AG09319 (cell line): ENCODE results near the gene AP4B1.

Source experiments
- DNase-seq: peaks from one replicate; pipeline ENCODE4 v3.0.0-alpha.2; 2010; ENCODE audit warnings: low read depth; ENCODE audit errors: extremely low read depth
- TF ChIP-seq, protein P1 (sequence below): IDR thresholded peaks from 2 replicates; pipeline ENCODE4 v1.5.1; 2011; ENCODE audit warnings: low read depth, mild to moderate bottlenecking, inconsistent platforms, low read length, moderate library complexity

AP4B1 gene

DNA sequence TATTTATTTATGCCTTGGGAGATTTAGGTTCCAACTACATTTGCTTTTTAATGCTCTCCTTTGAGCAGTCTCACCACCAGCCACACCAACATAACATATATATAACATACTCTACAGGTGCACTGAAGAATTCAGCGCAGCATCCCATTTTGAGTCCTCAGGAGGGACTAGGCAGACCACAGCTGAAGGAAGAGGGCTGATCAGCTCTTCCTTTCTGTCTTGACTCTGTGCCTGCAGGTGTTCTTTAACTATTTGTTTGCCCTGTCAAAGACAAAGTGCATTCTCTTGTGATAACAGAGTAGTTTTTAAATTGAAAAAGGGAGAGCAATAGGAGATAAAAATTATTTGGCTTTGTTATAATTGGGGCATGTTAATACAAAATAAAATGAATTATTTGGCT, 41.5 kb upstream of the AP4B1 start:
- TF ChIP-seq, protein P1, sequence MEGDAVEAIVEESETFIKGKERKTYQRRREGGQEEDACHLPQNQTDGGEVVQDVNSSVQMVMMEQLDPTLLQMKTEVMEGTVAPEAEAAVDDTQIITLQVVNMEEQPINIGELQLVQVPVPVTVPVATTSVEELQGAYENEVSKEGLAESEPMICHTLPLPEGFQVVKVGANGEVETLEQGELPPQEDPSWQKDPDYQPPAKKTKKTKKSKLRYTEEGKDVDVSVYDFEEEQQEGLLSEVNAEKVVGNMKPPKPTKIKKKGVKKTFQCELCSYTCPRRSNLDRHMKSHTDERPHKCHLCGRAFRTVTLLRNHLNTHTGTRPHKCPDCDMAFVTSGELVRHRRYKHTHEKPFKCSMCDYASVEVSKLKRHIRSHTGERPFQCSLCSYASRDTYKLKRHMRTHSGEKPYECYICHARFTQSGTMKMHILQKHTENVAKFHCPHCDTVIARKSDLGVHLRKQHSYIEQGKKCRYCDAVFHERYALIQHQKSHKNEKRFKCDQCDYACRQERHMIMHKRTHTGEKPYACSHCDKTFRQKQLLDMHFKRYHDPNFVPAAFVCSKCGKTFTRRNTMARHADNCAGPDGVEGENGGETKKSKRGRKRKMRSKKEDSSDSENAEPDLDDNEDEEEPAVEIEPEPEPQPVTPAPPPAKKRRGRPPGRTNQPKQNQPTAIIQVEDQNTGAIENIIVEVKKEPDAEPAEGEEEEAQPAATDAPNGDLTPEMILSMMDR: no peak
- no peak for DNase-seq

DNA sequence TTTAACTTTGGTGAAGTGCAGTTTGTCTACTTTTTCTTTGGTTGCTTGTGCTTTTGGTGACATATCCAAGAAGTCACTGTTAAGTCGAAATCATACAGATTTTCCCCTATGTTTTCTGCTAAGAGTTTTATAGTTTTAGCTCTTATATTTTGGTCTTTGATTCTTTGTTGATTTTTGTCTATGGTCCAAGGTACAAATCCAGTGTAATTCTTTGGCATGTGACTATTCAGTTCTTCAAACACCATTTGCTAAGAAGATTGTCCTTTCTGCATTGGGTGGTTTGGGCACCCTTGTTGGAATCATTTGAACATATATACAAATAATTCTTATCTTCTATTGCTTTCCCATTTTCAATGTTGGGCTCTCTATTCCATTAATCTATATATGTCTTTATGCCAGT, 40.7 kb upstream of the AP4B1 start:
- TF ChIP-seq, protein P1: no peak
- DNase-seq: no peak

DNA sequence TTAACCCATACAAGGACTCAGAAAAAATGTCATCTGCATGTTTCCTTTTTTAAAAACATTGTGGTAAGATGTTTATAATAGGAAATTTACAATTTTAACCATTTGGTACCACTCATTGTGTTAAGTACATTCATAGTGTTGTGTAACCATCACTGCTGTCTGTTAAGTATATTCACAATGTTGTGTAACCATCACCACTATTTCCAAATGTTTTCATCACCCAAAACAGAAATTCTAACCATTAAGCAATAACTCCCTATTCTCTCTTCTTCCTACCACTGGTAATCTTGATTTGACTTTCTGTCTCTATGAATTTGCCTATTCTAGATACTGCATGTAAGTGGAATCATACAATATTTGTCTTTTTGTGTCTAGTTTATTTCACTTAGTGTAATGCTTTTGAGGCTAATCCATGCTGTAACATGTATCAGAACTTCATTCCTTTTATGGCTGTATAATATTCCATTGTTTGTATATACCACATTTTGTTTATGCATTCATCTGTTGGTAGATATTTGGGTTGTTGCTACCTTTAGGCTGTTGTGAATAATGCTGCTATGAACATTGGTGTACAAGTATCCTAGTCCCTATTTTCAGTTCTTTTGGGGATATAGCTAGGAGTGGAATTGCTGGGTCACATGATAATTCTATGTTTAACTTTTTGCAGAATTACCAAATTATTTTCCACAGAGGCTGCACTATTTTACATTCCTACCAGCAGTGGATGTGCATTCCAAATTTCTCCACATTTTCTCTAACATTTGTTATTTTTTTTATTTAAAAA, 38.6 kb upstream of the AP4B1 start:
- TF ChIP-seq, protein P1: no peak
- no peak for DNase-seq

DNA sequence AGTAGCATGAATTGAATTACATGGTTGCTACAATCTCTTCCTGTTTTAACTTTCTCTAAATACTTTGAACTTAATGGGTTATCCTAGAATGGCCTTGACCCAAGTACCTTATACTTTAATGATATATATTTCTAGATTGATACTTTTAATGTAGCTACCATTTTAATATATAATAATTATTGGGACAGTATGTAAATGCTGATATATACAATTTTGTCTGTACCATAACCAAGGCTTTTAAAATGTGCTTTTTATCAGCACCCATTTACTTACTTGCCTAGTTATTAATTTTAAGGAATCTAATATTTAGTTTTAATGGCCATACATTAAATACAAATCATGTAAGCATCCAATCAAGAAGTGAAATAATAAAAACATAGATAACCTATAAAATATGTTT, 37.9 kb upstream of the AP4B1 start:
- no peak for DNase-seq
- TF ChIP-seq, protein P1: no peak

DNA sequence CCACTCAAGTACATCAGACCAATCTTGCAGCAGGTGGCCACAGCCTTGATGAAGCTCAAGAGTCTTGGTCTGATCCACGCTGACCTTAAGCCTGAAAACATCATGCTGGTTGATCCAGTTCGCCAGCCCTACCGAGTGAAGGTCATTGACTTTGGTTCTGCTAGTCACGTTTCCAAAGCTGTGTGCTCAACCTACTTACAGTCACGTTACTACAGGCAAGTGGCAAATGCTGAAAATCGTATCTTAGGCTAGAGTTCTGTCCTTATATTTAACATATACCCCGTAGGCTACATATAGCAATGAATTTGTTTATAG, 36.6 kb upstream of the AP4B1 start:
- TF ChIP-seq, protein P1: no peak
- no peak for DNase-seq

DNA sequence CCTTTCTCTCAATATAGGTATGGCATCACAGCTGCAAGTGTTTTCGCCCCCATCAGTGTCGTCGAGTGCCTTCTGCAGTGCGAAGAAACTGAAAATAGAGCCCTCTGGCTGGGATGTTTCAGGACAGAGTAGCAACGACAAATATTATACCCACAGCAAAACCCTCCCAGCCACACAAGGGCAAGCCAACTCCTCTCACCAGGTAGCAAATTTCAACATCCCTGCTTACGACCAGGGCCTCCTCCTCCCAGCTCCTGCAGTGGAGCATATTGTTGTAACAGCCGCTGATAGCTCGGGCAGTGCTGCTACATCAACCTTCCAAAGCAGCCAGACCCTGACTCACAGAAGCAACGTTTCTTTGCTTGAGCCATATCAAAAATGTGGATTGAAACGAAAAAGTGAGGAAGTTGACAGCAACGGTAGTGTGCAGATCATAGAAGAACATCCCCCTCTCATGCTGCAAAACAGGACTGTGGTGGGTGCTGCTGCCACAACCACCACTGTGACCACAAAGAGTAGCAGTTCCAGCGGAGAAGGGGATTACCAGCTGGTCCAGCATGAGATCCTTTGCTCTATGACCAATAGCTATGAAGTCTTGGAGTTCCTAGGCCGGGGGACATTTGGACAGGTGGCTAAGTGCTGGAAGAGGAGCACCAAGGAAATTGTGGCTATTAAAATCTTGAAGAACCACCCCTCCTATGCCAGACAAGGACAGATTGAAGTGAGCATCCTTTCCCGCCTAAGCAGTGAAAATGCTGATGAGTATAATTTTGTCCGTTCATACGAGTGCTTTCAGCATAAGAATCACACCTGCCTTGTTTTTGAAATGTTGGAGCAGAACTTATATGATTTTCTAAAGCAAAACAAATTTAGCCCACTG, 36.0 kb upstream of the AP4B1 start:
- TF ChIP-seq, protein P1: no peak

DNA sequence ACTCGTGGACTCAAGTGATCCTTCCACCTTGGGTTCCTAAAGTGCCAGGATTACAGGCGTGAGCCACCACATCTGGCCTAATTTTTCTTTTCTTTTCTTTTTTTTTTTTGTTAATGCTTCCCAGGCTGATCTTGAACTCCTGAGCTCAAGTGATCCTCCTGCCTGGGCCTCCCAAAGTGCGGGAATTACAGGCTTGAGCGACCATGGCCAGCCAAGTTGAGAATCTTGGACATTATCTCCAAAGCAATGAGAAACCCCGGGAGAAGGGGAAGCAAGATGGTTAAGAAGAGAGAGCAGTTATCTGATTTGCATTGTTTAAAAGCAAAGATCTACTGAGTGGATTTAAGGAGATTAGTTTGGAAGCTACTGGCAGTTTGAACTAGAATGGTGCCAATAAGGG, 33.6 kb upstream of the AP4B1 start:
- DNase-seq: no peak
- TF ChIP-seq, protein P1: no peak

More for the DNA sequence above, 36.0 kb upstream of the AP4B1 start:
- DNase-seq: no peak
